ENCODE measurements around the gene RBMX. TPM values are rescaled to one million over a fixed set of nuclear protein-coding genes. Genes with fewer than 3 reads are reported as not detected.

The RBMX gene
- total RNA-seq, 1 experiment from 2014 or later, result 414 TPM

DNA sequence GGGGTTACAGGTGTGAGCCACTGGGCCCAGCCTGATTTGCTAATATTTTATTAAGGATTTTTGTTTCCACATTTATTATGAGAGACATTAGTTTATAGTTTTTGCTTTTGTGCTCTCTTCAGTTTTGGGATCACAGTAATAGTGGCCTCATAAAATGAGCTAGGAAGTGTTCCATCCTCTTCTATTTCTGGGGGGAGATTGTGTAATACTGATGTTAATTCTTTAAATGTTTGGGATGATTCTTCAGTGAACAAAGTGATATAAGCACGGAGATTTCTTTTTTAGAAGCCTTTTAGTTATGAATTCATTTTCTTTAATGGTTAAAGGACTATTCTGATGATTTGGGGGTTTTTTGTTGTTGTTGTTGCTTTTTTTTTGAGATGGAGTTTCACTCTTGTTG lies 41.3 kb downstream of the RBMX start:
- Histone ChIP-seq H3K23me2 (ENCODE audit: insufficient read length, low read depth, low read length, poor library complexity, severe bottlenecking) (no peaks in the 10 kb centered on the region), H3K56ac (ENCODE audit: insufficient read length, low read depth, low read length) (no peak overlapping the region), H2BK12ac (ENCODE audit: insufficient read length, low read depth, low read length) (no peak overlapping the region), H3K9me3 (ENCODE audit: control insufficient read depth, low read depth, low read length) (peaks cover 26% of the 10 kb centered on the region), H3K79me1 (ENCODE audit: insufficient read depth, low read depth, low read length, poor library complexity, severe bottlenecking) (no peaks in the 10 kb centered on the region), H4K8ac (replicated peaks; ENCODE audit: insufficient read length, low read depth, low read length) (no peak overlapping the region), H3K14ac (ENCODE audit: insufficient read depth, low read length) (no peak overlapping the region), H3K4ac (ENCODE audit: low read depth, low read length) (no peak overlapping the region), H3K27me3 (ENCODE audit: insufficient read depth, low read length) (no peaks in the 10 kb centered on the region), H3K4me2 (ENCODE audit: insufficient read depth, insufficient read length, low read length) (no peak overlapping the region), H3K79me2 (ENCODE audit: insufficient read depth, low read length) (no peaks in the 10 kb centered on the region), H4K91ac (ENCODE audit: insufficient read length, low read depth, low read length) (no peak overlapping the region), H3T11ph (ENCODE audit: low read length) (no peak overlapping the region), H2BK5ac (ENCODE audit: insufficient read length, low read length) (no peak overlapping the region), H3K4me1 (ENCODE audit: insufficient read depth, low read length) (no peaks in the 10 kb centered on the region), H3K18ac (ENCODE audit: insufficient read length, low read depth, low read length) (no peak overlapping the region), H4K20me1 (ENCODE audit: control insufficient read depth, insufficient read depth, insufficient read length) (no peaks in the 10 kb centered on the region), H3K23ac (ENCODE audit: insufficient read length, low read depth, low read length) (no peak overlapping the region), H2BK20ac (ENCODE audit: low read depth, low read length, poor library complexity, severe bottlenecking) (no peak overlapping the region), H3K9ac (ENCODE audit: extremely low read depth, insufficient read length, low read length) (no peak overlapping the region), H2BK120ac (ENCODE audit: low read depth, low read length, poor library complexity, severe bottlenecking) (no peak overlapping the region), H2AFZ (ENCODE audit: low read length) (no peak overlapping the region), H4K5ac (ENCODE audit: insufficient read length, low read depth, low read length) (no peak overlapping the region), H2AK5ac (ENCODE audit: insufficient read length, low read length) (no peak overlapping the region), H3K27ac (ENCODE audit: insufficient read length, low read depth, low read length) (no peak overlapping the region), H2BK15ac (ENCODE audit: low read depth, low read length) (no peak overlapping the region)
- TF ChIP-seq, protein P1, sequence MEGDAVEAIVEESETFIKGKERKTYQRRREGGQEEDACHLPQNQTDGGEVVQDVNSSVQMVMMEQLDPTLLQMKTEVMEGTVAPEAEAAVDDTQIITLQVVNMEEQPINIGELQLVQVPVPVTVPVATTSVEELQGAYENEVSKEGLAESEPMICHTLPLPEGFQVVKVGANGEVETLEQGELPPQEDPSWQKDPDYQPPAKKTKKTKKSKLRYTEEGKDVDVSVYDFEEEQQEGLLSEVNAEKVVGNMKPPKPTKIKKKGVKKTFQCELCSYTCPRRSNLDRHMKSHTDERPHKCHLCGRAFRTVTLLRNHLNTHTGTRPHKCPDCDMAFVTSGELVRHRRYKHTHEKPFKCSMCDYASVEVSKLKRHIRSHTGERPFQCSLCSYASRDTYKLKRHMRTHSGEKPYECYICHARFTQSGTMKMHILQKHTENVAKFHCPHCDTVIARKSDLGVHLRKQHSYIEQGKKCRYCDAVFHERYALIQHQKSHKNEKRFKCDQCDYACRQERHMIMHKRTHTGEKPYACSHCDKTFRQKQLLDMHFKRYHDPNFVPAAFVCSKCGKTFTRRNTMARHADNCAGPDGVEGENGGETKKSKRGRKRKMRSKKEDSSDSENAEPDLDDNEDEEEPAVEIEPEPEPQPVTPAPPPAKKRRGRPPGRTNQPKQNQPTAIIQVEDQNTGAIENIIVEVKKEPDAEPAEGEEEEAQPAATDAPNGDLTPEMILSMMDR (conservative IDR thresholded peaks at IDR 0.05), result no peak
- Mint-ChIP-seq H3K4me3 (no peak overlapping the region), H3K4me1 (peaks cover 9 to 10% of the 10 kb centered on the region in 2 experiments), H3K9me3 (peaks cover 53 to 57% of the 10 kb centered on the region in 2 experiments), H3K36me3 (ENCODE audit: insufficient read depth in 1 of 3, low read depth in 3 of 3) (peaks cover 6 to 19% (median 18%) of the 10 kb centered on the region in 3 experiments), H3K27ac (no peak overlapping the region), H3K27me3 (ENCODE audit: low read depth) (no peaks in the 10 kb centered on the region; the same call in 1 of the 2 replicates)
- no CpG with 5 or more reads among the region's 1 CpG for WGBS (ENCODE audit: extremely low coverage, insufficient read length, low lambda C conversion rate)
- no peak for DNase-seq
